Left ventricle myocardium inferior (tissue), 1 donor: Measurements from ENCODE around the gene SNAPC3. TPM values are rescaled to one million over a fixed set of nuclear protein-coding genes. Genes with fewer than 3 reads are reported as not detected.

Source experiments
- DNase-seq: peaks from one replicate; pipeline ENCODE4 v3.0.0-alpha.2; 2020
- H3K27ac ChIP-seq: fragments of 200-600 bp; replicated peaks from 2 replicates; pipeline ENCODE4 v1.8.0; 2021
- H3K27me3 ChIP-seq: fragments of 200-600 bp; 2 replicates; pipeline ENCODE4 v1.8.0; 2021; ENCODE audit warnings: low read depth
- H3K36me3 ChIP-seq: fragments of 200-600 bp; 2 replicates; pipeline ENCODE4 v1.8.0; 2021
- H3K4me1 ChIP-seq: fragments of 200-600 bp; 2 replicates; pipeline ENCODE4 v1.8.0; 2021
- H3K4me3 ChIP-seq: fragments of 200-600 bp; 2 replicates; pipeline ENCODE4 v1.8.0; 2021; ENCODE audit warnings: mild to moderate bottlenecking, moderate library complexity
- H3K9me3 ChIP-seq: fragments of 200-600 bp; replicated peaks from 2 replicates; pipeline ENCODE4 v1.8.0; 2021
- intact Hi-C: fragments of 100-400 bp; cut with micrococcal nuclease; formaldehyde crosslinking; loops from one replicate; pipeline ENCODE4 v1.11.0; 2022
- total RNA-seq: library from RNA; stranded (reverse); fragmentation: NEBNext Ultra II Directional; extraction: Animal tissue kit (Norgen Biotek cat#: 25700); gene quantifications from one replicate; pipeline ENCODE4 v1.2.1, GENCODE V29; 2021
- TF ChIP-seq, protein P1 (sequence below): fragments of 200-600 bp; IDR thresholded peaks from 2 replicates; pipeline ENCODE4 v1.8.0; 2021; ENCODE audit warnings: antibody characterized with exemption, mild to moderate bottlenecking, borderline replicate concordance
- donor health status: DM: no; HTN: yes; CAD: no; lungs with severe emphysema.

The SNAPC3 gene
- total RNA-seq, 1 donor from 2014 or later: 32.2 TPM

DNA sequence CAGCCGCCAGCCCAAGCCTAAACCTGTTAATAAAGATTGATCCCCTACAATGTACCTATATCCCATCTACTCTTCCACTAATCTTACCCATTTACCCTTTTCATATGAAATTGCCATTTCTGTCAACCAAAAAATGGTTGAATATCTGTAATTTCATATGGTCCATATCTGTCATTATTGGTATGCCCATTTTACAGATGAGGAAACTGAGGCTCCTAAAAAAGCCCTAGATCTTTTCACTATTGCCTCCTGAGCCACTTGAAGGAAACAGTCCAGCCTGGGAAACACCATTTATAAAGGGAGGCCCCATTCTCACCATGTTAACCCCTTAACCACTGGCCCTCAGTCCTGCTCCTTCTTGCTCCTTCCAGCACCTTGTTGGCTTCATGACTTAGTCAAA is 41.2 kb upstream of the SNAPC3 start:
- Histone ChIP-seq H3K9me3 (no peaks in the 10 kb centered on the region), H3K4me1 (no peaks in the 10 kb centered on the region), H3K36me3 (no peaks in the 10 kb centered on the region), H3K27me3 (peaks cover 15% of the 10 kb centered on the region), H3K27ac (no peak overlapping the region), H3K4me3 (no peak overlapping the region)
- intact Hi-C loops: no loop called here
- no peak for DNase-seq
- TF ChIP-seq, protein P1, sequence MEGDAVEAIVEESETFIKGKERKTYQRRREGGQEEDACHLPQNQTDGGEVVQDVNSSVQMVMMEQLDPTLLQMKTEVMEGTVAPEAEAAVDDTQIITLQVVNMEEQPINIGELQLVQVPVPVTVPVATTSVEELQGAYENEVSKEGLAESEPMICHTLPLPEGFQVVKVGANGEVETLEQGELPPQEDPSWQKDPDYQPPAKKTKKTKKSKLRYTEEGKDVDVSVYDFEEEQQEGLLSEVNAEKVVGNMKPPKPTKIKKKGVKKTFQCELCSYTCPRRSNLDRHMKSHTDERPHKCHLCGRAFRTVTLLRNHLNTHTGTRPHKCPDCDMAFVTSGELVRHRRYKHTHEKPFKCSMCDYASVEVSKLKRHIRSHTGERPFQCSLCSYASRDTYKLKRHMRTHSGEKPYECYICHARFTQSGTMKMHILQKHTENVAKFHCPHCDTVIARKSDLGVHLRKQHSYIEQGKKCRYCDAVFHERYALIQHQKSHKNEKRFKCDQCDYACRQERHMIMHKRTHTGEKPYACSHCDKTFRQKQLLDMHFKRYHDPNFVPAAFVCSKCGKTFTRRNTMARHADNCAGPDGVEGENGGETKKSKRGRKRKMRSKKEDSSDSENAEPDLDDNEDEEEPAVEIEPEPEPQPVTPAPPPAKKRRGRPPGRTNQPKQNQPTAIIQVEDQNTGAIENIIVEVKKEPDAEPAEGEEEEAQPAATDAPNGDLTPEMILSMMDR: no peak

GRCh38 chr9:15386465-15386864 is 36.2 kb upstream of the SNAPC3 start:
- DNase-seq: no peak
- TF ChIP-seq, protein P1: no peak

DNA sequence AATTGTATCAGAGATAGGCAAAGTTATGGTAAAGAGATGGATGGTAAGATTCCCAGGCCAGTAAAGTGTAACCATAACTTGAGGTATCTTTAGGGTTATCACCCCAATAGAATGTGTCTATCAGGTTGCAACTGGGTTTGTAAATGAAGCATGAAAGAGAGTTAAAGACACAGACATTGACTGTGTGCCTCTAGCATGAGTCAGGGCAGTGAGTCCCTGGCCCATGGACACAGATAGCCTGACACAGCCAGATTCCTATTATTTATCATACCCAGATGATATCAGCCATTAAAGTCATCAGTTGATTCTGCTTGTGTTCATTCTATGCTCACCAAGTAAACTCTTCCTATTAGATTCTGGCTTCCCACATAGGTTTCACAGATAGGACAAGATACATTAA is 33.5 kb upstream of the SNAPC3 start:
- intact Hi-C loops: no loop called here
- H3K9me3 ChIP-seq: no peaks in the 10 kb centered on the region
- no peak overlapping the region for H3K27ac ChIP-seq
- H3K4me1 ChIP-seq: no peaks in the 10 kb centered on the region
- H3K4me3 ChIP-seq: no peak overlapping the region
- TF ChIP-seq, protein P1: no peak
- no peaks in the 10 kb centered on the region for H3K36me3 ChIP-seq
- H3K27me3 ChIP-seq: no peaks in the 10 kb centered on the region
- DNase-seq: no peak

More at GRCh38 chr9:15386465-15386864, 36.2 kb upstream of the SNAPC3 start:
- Histone ChIP-seq H3K9me3 (no peaks in the 10 kb centered on the region), H3K36me3 (no peaks in the 10 kb centered on the region), H3K27ac (no peak overlapping the region), H3K27me3 (peaks cover 3% of the 10 kb centered on the region), H3K4me3 (no peak overlapping the region), H3K4me1 (no peaks in the 10 kb centered on the region)
- intact Hi-C loops: no loop called here

GRCh38 chr9:15389631-15390030 is 33.0 kb upstream of the SNAPC3 start:
- intact Hi-C loops: no loop called here
- Histone ChIP-seq H3K27ac (no peak overlapping the region), H3K27me3 (no peaks in the 10 kb centered on the region)

GRCh38 chr9:15390201-15390600 is 32.5 kb upstream of the SNAPC3 start:
- DNase-seq: no peak
- no peaks in the 10 kb centered on the region for H3K27me3 ChIP-seq
- TF ChIP-seq, protein P1: no peak
- no peak overlapping the region for H3K4me3 ChIP-seq
- no peaks in the 10 kb centered on the region for H3K9me3 ChIP-seq
- intact Hi-C loops: no loop called here
- no peaks in the 10 kb centered on the region for H3K4me1 ChIP-seq
- H3K27ac ChIP-seq: no peak overlapping the region
- no peaks in the 10 kb centered on the region for H3K36me3 ChIP-seq

More at GRCh38 chr9:15389631-15390030, 33.0 kb upstream of the SNAPC3 start:
- H3K4me1 ChIP-seq: no peaks in the 10 kb centered on the region
- H3K9me3 ChIP-seq: no peaks in the 10 kb centered on the region
- TF ChIP-seq, protein P1: no peak
- H3K4me3 ChIP-seq: no peak overlapping the region
- no peak for DNase-seq
- no peaks in the 10 kb centered on the region for H3K36me3 ChIP-seq

- no peaks in the 10 kb centered on the region for H3K36me3 ChIP-seq
- intact Hi-C loops: no loop called here
Measured at GRCh38 chr9:15392363-15392762, 30.3 kb upstream of the SNAPC3 start.

More at GRCh38 chr9:15392363-15392762, 30.3 kb upstream of the SNAPC3 start:
- Histone ChIP-seq H3K4me3 (no peak overlapping the region), H3K9me3 (no peaks in the 10 kb centered on the region), H3K4me1 (no peaks in the 10 kb centered on the region), H3K27me3 (no peaks in the 10 kb centered on the region), H3K27ac (no peak overlapping the region)
- DNase-seq: no peak
- TF ChIP-seq, protein P1: no peak
